ENCODE data around the gene SHQ1.

The SHQ1 gene

DNA sequence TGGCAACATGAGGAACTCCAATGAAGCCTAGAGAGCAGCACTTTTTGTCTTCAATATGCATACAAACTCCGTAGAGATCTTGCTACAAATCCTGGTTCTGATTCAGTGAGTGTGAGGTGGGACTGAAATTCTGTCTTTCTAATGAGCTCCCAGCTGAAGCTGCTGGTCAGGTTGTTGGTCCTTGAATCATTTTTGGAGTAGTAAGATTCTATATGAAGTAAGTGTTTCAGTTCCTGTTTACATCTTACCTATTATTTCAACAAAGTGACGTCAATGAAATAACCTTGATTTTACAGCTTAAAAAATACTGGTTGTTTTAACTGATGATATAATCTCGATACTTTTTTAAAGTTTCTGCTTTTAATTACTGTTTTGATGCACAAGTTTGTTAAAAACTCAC lies 33.9 kb downstream of the SHQ1 start:
- H3K4me3 ChIP-seq (ENCODE audit: low read depth, low read length), result no peak overlapping the region
- DNase-seq (ENCODE audit: low read depth), result no peak
- no peak for TF ChIP-seq POLR2A (IDR thresholded peaks at IDR 0.05; ENCODE audit: extremely low read depth, insufficient read length)
- TF ChIP-seq, protein P1, sequence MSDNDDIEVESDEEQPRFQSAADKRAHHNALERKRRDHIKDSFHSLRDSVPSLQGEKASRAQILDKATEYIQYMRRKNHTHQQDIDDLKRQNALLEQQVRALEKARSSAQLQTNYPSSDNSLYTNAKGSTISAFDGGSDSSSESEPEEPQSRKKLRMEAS (IDR thresholded peaks at IDR 0.05; ENCODE audit: low read depth, low read length), result no peak
- TF ChIP-seq, protein P2, sequence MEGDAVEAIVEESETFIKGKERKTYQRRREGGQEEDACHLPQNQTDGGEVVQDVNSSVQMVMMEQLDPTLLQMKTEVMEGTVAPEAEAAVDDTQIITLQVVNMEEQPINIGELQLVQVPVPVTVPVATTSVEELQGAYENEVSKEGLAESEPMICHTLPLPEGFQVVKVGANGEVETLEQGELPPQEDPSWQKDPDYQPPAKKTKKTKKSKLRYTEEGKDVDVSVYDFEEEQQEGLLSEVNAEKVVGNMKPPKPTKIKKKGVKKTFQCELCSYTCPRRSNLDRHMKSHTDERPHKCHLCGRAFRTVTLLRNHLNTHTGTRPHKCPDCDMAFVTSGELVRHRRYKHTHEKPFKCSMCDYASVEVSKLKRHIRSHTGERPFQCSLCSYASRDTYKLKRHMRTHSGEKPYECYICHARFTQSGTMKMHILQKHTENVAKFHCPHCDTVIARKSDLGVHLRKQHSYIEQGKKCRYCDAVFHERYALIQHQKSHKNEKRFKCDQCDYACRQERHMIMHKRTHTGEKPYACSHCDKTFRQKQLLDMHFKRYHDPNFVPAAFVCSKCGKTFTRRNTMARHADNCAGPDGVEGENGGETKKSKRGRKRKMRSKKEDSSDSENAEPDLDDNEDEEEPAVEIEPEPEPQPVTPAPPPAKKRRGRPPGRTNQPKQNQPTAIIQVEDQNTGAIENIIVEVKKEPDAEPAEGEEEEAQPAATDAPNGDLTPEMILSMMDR (IDR thresholded peaks at IDR 0.05; ENCODE audit: low read depth, low read length), result no peak
- no peak for TF ChIP-seq MYC (IDR thresholded peaks at IDR 0.05; ENCODE audit: low read depth, low read length)

DNA sequence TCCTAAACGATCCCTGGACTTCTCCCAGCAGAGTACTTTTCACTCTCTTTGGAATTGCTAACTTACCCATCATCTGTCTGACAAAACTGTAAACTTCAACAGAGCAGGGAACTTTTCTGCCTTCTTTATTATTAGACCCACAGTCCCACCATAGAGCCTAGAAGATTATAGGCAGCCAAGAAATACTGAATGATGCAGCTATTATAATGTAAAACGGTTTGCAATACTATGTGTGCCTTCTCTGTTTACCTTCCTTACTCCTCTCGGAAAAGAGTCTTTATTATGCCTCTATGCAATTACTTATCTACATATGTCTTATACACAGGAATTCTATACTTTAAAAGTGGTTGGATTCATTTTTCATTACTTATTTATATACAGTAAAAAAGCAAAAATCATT lies 36.0 kb downstream of the SHQ1 start:
- TF ChIP-seq, protein P2 (IDR thresholded peaks at IDR 0.05; ENCODE audit: low read depth, low read length), result no peak
- TF ChIP-seq POLR2A (IDR thresholded peaks at IDR 0.05; ENCODE audit: extremely low read depth, insufficient read length), result no peak
- TF ChIP-seq, protein P1 (IDR thresholded peaks at IDR 0.05; ENCODE audit: low read depth, low read length), result no peak
- TF ChIP-seq MYC (IDR thresholded peaks at IDR 0.05; ENCODE audit: low read depth, low read length), result no peak
- no peak overlapping the region for H3K4me3 ChIP-seq (ENCODE audit: low read depth, low read length)
- DNase-seq (ENCODE audit: low read depth), result no peak

DNA sequence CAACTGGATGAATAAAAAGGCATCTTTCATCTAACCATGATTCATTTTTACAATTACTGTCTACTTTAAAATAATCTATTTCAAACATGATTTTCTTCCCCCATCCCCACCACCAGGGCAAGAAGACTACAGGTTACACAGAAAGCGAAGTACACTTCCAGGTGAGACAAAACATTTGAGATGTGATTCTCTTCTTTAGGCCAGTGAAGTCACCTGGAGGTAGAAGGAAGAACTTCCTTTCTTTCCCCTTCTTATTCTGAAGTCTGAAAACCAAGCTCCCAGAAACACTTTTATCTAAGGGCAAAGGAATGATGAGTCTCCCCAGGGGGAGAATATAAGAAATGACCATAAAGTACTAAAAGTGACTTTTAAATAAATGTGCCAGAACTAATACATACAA lies 36.7 kb downstream of the SHQ1 start:
- DNase-seq (ENCODE audit: low read depth), result no peak

DNA sequence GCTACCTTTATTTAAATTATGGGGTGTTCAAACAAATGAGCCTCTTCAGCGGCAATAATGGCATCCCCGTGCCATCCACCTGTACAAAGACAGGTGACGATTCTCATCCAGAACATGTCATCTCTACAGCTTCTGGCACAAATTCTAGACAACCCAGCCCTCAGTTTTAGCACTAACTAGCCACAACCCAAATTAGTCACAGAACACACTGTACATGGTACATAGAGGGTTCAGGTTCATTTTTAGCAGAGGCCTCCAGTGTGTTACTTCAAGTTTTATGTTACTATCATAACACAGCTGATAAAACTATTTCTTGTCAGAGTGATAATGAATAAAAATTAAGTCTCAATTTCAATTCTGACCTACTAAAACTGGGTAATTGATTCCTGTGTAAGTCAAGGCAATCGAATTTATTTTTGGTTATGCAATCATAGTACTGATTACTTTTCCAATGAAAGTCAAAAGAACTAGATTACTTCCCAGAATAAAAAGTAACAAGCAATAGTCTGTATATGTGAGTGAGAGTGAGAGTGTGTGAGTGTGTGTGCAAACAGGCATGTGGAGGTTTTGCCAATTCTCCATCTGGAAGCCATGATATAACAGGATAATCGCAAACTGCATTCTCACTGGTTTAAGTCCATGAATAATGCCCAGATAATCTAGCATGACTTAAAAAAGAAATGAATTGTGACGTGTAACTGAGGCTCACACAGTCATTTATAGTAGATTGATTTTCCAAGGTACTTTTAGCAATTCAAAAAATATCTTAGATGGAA lies 37.4 kb downstream of the SHQ1 start:
- no peak for DNase-seq (ENCODE audit: low read depth)
- no peak overlapping the region for H3K4me3 ChIP-seq (ENCODE audit: low read depth, low read length)
- TF ChIP-seq, protein P2 (IDR thresholded peaks at IDR 0.05; ENCODE audit: low read depth, low read length), result no peak
- TF ChIP-seq, protein P1 (IDR thresholded peaks at IDR 0.05; ENCODE audit: low read depth, low read length), result no peak
- no peak for TF ChIP-seq POLR2A (IDR thresholded peaks at IDR 0.05; ENCODE audit: extremely low read depth, insufficient read length)
- TF ChIP-seq MYC (IDR thresholded peaks at IDR 0.05; ENCODE audit: low read depth, low read length), result no peak

More for the DNA sequence above, 36.7 kb downstream of the SHQ1 start:
- no peak overlapping the region for H3K4me3 ChIP-seq (ENCODE audit: low read depth, low read length)
- no peak for TF ChIP-seq POLR2A (IDR thresholded peaks at IDR 0.05; ENCODE audit: extremely low read depth, insufficient read length)
- TF ChIP-seq, protein P1 (IDR thresholded peaks at IDR 0.05; ENCODE audit: low read depth, low read length), result no peak

DNA sequence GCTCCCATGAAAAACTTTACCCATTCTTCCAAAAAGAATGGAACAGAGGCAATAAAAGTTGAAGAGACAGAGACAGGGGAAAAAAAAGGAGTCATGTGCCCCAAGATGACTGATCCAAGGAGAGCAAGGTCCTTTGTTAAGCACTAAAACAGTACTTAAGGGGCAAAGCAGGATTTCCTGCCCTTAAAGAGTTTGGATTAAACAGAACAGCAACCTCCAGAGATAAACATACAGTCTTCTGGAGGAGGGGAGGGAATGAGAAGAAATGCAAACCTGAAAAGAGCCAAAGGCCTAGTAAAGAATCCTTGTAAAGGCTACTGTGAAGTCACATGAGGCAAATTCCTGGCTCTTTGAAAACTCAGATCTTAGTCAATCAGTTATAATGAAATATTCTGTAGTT lies 38.2 kb downstream of the SHQ1 start:
- TF ChIP-seq MYC (IDR thresholded peaks at IDR 0.05; ENCODE audit: low read depth, low read length), result no peak
- TF ChIP-seq, protein P1 (IDR thresholded peaks at IDR 0.05; ENCODE audit: low read depth, low read length), result no peak
- no peak for TF ChIP-seq POLR2A (IDR thresholded peaks at IDR 0.05; ENCODE audit: extremely low read depth, insufficient read length)
- TF ChIP-seq, protein P2 (IDR thresholded peaks at IDR 0.05; ENCODE audit: low read depth, low read length), result no peak
- no peak overlapping the region for H3K4me3 ChIP-seq (ENCODE audit: low read depth, low read length)
- no peak for DNase-seq (ENCODE audit: low read depth)

DNA sequence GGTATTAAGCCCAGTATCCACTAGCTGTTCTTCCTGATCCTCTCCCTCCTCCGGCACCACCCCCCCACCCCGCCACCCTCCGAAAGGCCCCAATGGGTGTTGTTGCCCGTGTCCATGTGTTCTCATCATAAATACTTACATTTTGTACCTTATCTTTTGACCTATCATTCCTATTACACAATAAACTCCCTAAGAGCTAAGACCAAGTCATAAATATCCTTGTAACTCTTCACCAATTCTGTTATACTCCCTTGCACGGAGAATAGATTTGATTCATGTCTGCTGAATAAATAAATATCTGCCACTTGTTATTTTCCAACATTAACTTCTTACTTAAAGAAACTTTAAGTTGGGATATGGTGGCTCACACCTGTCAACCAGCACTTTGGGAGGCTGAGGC lies 43.9 kb downstream of the SHQ1 start:
- H3K4me3 ChIP-seq (ENCODE audit: low read depth, low read length), result no peak overlapping the region
- DNase-seq (ENCODE audit: low read depth), result no peak
- TF ChIP-seq MYC (IDR thresholded peaks at IDR 0.05; ENCODE audit: low read depth, low read length) (no peak), POLR2A (IDR thresholded peaks at IDR 0.05; ENCODE audit: extremely low read depth, insufficient read length) (no peak)
- TF ChIP-seq, protein P2 (IDR thresholded peaks at IDR 0.05; ENCODE audit: low read depth, low read length), result no peak
- TF ChIP-seq, protein P1 (IDR thresholded peaks at IDR 0.05; ENCODE audit: low read depth, low read length), result no peak

Data from NB4 (cell line).